Left ventricle myocardium superior (tissue), 1 donor: ENCODE data around the gene ZNF17. TPM values are rescaled to one million over a fixed set of nuclear protein-coding genes. Genes with fewer than 3 reads are reported as not detected.
A peak's percentile ranks its signal among the peaks of the same experiment; 100 is the strongest.
"Not testable (repeated sequence)": the region's sequence is repeated elsewhere in the genome, so short reads cannot be mapped to it uniquely, and the experiment has no call there.

Experiments
- ATAC-seq: fragments of 200-7000 bp; cut with Tn5 transposase; one replicate; pipeline ENCODE4 v1.9.1; 2020; ENCODE audit warnings: mild to moderate bottlenecking, moderate library complexity
- DNase-seq: peaks from one replicate; pipeline ENCODE4 v3.0.0-alpha.2; 2020
- intact Hi-C: fragments of 100-400 bp; cut with micrococcal nuclease; formaldehyde crosslinking; loops from one replicate; pipeline ENCODE4 v1.11.0; 2022
- long read RNA-seq: library from polyadenylated mRNA; unstranded; transcript quantifications from one replicate; pipeline ENCODE4 v2.0.0, GENCODE V29; 2021
- total RNA-seq: library from RNA; stranded (reverse); fragmentation: NEBNext Ultra II Directional; extraction: Animal tissue kit (Norgen Biotek cat#: 25700); gene quantifications from one replicate; pipeline ENCODE4 v1.2.1, GENCODE V29; 2021
- donor health status: DM: no; HTN: yes; CAD: no; lungs with severe emphysema.

Gene ZNF17
- 8.8 TPM for total RNA-seq
- long read RNA-seq, transcript ZNF17-201 (4 exons, 2,716 nt), result major isoform, 5 of 7 reads
- long read RNA-seq, partial matches to known transcripts, result 0 of 7 reads
- long read RNA-seq, other reads (novel, unspliced or antisense), result 0 of 7 reads

- ATAC-seq (peak; percentile 100), DNase-seq (peak; percentile 95)
- intact Hi-C loops, result no loop called here
Measured at GRCh38 chr19:57410877-57411671, at the start of gene ZNF17. Gene ZNF17 (plus strand): TSS chr19:57411161. CDS start chr19:57413616, 2,455 bp downstream.

GRCh38 chr19:57362419-57362818, 48.5 kb upstream of the ZNF17 start:
- ATAC-seq, result no peak
- intact Hi-C loops, result no loop called here
- DNase-seq, result no peak

- DNase-seq (peak; percentile 100), ATAC-seq (peak; percentile 96)
- intact Hi-C loops, result no loop called here
Measured at GRCh38 chr19:57362997-57363687, 47.8 kb upstream of the ZNF17 start, which contains the start of the genes TRAPPC2B and ZNF547. Gene TRAPPC2B (plus strand): TSS chr19:57363551. CDS start chr19:57364834, 1,283 bp downstream. Gene ZNF547 (plus strand): TSS chr19:57363551. CDS start chr19:57368556, 5,005 bp downstream.

- DNase-seq, result no peak
- peak; percentile 3 for ATAC-seq
- intact Hi-C loops, result no loop called here
Measured at GRCh38 chr19:57363688-57364181, 47.2 kb upstream of the ZNF17 start.

- ATAC-seq (no peak), DNase-seq (no peak)
- intact Hi-C loops, result no loop called here
Measured at GRCh38 chr19:57366776-57367175, 44.2 kb upstream of the ZNF17 start.

GRCh38 chr19:57374179-57374578, 36.8 kb upstream of the ZNF17 start:
- DNase-seq, result no peak
- ATAC-seq, result no peak
- intact Hi-C loops, result no loop called here

GRCh38 chr19:57374647-57375046, 36.3 kb upstream of the ZNF17 start:
- ATAC-seq, DNase-seq, intact Hi-C loops: not testable (repeated sequence)

GRCh38 chr19:57376151-57376550, 34.8 kb upstream of the ZNF17 start:
- ATAC-seq (no peak), DNase-seq (no peak)
- intact Hi-C loops, result no loop called here

GRCh38 chr19:57377498-57378146, 33.3 kb upstream of the ZNF17 start:
- intact Hi-C loops, result no loop called here
- ATAC-seq, result no peak
- DNase-seq, result no peak

- intact Hi-C loops, result no loop called here
- no peak for ATAC-seq
- DNase-seq, result no peak
Measured at GRCh38 chr19:57380923-57381322, 30.0 kb upstream of the ZNF17 start.

GRCh38 chr19:57382806-57383488, 28.0 kb upstream of the ZNF17 start:
- intact Hi-C loops, result no loop called here
- ATAC-seq (no peak), DNase-seq (no peak)

- ATAC-seq (no peak), DNase-seq (no peak)
- intact Hi-C loops, result no loop called here
Measured at GRCh38 chr19:57389194-57389729, 21.7 kb upstream of the ZNF17 start.

GRCh38 chr19:57389730-57390598, 21.0 kb upstream of the ZNF17 start, which contains the start of gene ZNF548:
Gene ZNF548 (plus strand): TSS chr19:57389854. CDS start chr19:57390100, 246 bp downstream.
- ATAC-seq, result peak; percentile 99
- peak; percentile 97 for DNase-seq
- intact Hi-C loops, result no loop called here

GRCh38 chr19:57395710-57396109, 15.3 kb upstream of the ZNF17 start:
- intact Hi-C loops, result no loop called here
- DNase-seq (no peak), ATAC-seq (peak; percentile 52)

- ATAC-seq (no peak), DNase-seq (no peak)
- intact Hi-C loops, result no loop called here
Measured at GRCh38 chr19:57398868-57399267, 12.1 kb upstream of the ZNF17 start.

- intact Hi-C loops, result no loop called here
- ATAC-seq (no peak), DNase-seq (no peak)
Measured at GRCh38 chr19:57403737-57404563, 7.0 kb upstream of the ZNF17 start.
